ENCODE data around the gene CCDC33.

Gene CCDC33

DNA sequence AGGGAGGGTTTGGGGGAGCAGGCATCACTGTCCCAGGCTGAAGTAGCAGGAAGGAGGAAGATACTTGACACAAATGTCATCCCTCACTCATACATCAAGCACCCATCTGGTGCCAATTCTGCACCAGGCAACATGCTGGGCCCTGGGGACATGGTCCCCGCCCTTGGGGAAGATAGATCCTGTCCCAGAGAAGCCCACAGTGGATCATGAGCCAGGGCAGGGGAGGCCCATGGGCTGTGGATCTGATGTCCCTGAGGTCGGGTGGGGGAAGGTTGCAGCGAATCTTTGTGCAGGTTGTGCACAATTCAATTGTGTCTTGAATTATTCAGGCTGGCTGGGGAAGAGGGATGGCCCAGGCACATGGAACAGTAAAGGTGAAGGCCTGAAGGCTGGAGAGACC, 6.4 kb upstream of the CCDC33 start:
- no peak for DNase-seq (ENCODE audit: low read depth in 2 of 2)

- DNase-seq (ENCODE audit: low read depth in 2 of 2): no peak
Observed at GRCh38 chr15:74231475-74231874, 4.7 kb upstream of the CCDC33 start.

- DNase-seq (ENCODE audit: low read depth in 2 of 2): no peak
Observed at GRCh38 chr15:74233373-74233772, 2.8 kb upstream of the CCDC33 start.

GRCh38 chr15:74233851-74234597, 2.1 kb upstream of the CCDC33 start:
- DNase-seq (ENCODE audit: low read depth in 2 of 2): no peak

DNA sequence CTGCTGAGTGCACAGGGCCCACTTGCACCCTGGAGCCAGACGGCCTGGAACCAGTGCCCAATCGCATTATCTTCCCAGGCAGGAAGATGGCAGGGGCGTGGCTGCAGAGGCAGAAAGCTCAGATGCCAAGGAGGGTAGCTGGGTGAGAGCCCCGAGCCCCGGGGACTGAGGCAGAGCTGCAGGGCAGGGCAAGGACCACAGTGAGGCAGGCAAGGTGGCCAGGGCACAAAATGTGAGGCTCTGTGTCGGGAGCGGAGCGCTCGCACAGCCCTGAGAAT, 1.6 kb upstream of the CCDC33 start:
- DNase-seq (ENCODE audit: low read depth in 2 of 2): no peak

DNA sequence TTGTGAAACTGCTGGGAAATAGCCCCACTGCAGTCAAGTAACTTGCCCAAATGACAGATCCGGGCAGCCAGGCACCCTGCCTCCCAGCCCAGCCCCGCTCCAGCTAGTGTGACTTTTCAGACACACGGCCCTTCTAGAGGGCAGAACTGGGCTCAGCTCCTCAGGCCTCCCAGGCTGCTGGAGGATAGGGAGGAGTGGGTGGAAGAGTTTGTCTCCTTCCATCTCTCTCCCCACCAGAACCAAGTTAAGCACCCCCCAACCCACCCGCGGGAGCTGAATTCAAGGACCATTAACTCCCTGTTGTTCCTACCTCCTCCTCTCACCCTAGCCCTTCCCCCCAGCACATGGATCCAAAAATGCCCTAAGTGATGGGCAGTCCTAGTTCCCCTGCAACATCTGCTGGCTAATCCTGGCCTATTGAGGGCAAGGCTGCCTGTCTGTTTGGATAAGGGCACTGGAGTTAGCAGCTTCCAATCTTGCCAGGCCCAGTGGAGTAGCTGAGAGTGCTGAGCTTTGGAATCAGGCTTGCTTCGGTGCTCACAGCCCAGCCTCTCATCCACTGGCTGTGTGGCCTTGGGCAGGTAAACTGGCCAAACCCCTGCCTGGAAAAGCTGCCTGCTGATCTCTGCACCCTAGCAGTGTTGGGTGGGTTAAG, 3.1 kb downstream of the CCDC33 start:
- no peak for DNase-seq (ENCODE audit: low read depth in 2 of 2)

DNA sequence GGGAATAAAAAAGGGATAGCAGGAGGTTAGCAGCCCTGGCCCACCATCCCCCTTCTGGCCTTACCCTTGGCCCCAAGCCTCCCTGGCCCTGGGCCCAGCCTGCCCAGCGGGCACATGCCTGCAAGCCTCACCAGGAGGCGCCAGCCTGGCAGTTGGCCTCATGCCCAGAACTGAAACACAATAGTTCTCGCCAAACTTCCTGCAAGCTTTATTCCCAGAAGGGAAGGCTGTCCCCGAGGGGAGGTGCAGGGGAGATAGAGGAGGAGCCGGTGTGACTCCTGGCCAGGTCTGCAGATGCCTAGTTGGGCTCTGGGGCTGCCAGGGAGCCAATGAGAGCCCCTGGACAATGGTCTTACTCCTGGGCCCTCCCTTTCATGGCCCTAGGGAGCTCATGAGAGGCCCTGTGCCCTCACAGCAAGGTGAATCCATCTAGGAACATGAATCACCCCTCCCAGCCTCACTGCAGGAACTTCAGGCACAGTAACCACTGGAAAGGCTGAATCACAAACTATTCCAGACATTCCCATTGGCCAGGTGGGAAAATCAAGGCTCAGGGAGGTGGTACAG, 4.0 kb downstream of the CCDC33 start:
- no peak for DNase-seq (ENCODE audit: low read depth in 2 of 2)

- DNase-seq (ENCODE audit: low read depth in 2 of 2): no peak
Observed at GRCh38 chr15:74240897-74241614, 4.9 kb downstream of the CCDC33 start.

- no peak for DNase-seq (ENCODE audit: low read depth in 2 of 2)
Observed at GRCh38 chr15:74242441-74243185, 6.5 kb downstream of the CCDC33 start.

- DNase-seq (ENCODE audit: low read depth in 2 of 2): no peak
Observed at GRCh38 chr15:74243431-74243830, 7.3 kb downstream of the CCDC33 start.

GRCh38 chr15:74244822-74245341, 8.8 kb downstream of the CCDC33 start:
- DNase-seq (ENCODE audit: low read depth in 2 of 2): no peak

GRCh38 chr15:74245342-74245931, 9.3 kb downstream of the CCDC33 start:
- DNase-seq (ENCODE audit: low read depth in 2 of 2): no peak

GRCh38 chr15:74250266-74250665, 14.1 kb downstream of the CCDC33 start:
- no peak for DNase-seq (ENCODE audit: low read depth in 2 of 2)

GRCh38 chr15:74251131-74251811, 15.1 kb downstream of the CCDC33 start:
- no peak for DNase-seq (ENCODE audit: low read depth in 2 of 2)

DNA sequence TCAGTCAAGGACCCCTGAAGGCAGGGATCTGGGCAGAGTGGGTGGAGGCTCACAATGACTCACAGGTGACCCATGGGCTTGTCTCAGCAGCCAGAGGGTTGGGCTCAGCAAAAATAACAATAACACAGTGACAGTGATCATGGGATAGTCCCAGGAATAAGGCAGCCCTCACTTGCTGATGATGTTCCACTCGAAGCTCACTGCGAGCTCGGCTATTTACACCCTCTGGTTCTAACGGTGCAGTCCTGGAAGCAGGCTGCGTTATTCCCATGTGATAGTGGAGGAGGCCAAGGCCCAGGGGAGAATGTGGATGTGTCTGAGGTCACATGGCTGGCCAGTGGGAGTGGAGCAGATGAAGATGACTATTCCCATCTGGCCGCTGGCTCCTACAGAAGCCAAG, 16.2 kb downstream of the CCDC33 start:
- no peak for DNase-seq (ENCODE audit: low read depth in 2 of 2)

DNA sequence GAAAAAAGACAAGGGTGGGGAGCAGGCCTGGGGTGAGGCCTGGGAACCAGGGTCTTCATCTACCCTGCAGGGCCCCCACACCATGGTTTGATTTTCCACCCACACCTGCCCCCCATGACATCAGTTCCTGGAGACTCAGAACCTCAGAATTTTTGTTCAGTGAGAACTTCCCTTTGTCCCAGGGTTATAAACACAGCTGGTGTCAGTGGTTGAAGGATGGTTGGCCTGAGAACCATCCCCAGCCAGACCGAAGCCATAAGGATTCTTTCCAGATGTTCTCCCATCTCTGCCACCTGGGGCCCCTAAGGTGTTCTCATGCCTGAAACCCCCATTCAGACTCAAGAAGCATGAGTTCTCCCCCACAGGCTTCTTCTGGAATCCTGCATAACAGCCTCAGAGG, 16.6 kb downstream of the CCDC33 start:
- DNase-seq (ENCODE audit: low read depth in 2 of 2): no peak

GRCh38 chr15:74253211-74253921, 17.2 kb downstream of the CCDC33 start:
- no peak for DNase-seq (ENCODE audit: low read depth in 2 of 2)

DNA sequence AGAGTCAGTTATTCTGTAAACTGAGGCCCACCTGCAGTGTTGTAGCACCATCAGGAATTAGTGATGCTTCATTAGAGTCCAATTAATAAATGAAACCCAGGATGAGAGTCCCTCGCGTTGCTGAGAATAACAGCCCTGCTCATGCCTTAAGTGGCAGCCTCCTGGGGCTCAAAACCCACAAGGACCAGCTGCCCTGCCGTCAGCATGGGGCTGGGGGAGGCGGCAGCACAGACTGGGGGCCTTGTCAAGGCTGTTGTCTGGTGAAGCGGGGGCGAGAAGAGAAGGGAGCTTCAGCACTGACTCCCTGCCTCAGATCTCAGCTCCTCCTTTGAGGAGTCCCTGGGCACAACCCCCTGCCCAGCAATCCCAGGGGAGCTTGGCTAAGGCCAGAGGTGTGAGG, 21.0 kb downstream of the CCDC33 start:
- no peak for DNase-seq (ENCODE audit: low read depth in 2 of 2)

- DNase-seq (ENCODE audit: low read depth in 2 of 2): no peak
Observed at GRCh38 chr15:74257623-74258022, 21.5 kb downstream of the CCDC33 start.

All from stimulated activated CD8-positive, alpha-beta memory T cell treated with anti-CD3 and anti-CD28 coated beads, Interleukin-7, amount 100 ng/mL, for 1 hour (primary cell).